GM12872 (cell line): ENCODE measurements around the gene GGTLC2.

Experiments used
- TF ChIP-seq, protein P1 (sequence below): IDR thresholded peaks from 3 replicates; pipeline ENCODE4 v1.5.1; 2011; ENCODE audit warnings: low read depth, mild to moderate bottlenecking, low read length, moderate library complexity; ENCODE audit not compliant: insufficient read depth

GGTLC2 gene

GRCh38 chr22:22678970-22679369 is 34.6 kb downstream of the GGTLC2 start:
- TF ChIP-seq, protein P1, sequence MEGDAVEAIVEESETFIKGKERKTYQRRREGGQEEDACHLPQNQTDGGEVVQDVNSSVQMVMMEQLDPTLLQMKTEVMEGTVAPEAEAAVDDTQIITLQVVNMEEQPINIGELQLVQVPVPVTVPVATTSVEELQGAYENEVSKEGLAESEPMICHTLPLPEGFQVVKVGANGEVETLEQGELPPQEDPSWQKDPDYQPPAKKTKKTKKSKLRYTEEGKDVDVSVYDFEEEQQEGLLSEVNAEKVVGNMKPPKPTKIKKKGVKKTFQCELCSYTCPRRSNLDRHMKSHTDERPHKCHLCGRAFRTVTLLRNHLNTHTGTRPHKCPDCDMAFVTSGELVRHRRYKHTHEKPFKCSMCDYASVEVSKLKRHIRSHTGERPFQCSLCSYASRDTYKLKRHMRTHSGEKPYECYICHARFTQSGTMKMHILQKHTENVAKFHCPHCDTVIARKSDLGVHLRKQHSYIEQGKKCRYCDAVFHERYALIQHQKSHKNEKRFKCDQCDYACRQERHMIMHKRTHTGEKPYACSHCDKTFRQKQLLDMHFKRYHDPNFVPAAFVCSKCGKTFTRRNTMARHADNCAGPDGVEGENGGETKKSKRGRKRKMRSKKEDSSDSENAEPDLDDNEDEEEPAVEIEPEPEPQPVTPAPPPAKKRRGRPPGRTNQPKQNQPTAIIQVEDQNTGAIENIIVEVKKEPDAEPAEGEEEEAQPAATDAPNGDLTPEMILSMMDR, result no peak

DNA sequence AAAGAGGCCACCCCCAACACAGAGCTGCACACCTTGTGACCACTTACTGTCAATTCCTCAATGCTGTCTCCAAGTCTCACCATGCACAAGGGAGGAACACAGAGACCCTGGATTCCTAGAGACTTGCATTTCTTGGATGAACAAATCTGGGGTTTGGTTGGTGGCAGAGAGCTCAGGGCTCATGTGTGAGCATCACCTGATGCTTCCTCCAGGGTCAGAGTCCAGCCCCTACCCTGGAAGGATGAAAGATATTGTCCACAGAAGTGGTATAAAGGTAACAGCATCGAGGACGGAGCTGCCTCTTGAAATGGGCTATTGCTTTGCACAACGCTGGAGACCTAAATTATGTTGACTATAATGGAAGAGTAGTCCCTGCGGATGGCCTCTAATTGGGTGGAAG is 36.0 kb downstream of the GGTLC2 start:
- TF ChIP-seq, protein P1, result no peak

DNA sequence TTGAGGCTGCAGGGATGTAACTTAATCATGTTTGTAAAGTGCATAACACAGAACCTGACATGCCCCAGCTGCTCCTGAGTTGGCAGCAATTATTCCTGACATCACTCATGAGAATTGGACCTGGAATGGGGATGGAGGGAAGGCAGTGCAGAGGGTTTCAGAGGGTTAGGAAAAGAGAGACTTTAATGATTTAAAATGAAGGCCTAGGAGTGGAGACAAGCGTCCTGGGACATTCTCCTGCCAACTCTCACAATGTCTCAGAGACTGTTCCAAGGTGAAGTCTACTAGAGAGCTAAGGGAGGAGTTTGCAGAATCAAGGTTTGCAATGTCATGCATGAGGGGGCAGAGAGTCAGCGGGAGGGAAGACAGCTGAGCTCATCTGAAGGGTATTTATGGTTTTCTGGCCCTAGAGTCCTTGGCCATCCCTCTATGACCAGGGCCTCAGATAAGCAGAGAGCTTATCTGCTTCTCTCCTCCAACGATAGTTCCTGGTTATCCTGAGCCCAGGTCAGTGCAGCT is 36.9 kb downstream of the GGTLC2 start:
- TF ChIP-seq, protein P1, result no peak

- TF ChIP-seq, protein P1, result no peak
Observed at GRCh38 chr22:22682196-22682595, 37.8 kb downstream of the GGTLC2 start.

- TF ChIP-seq, protein P1, result no peak
Observed at GRCh38 chr22:22682807-22683667, 38.6 kb downstream of the GGTLC2 start.

DNA sequence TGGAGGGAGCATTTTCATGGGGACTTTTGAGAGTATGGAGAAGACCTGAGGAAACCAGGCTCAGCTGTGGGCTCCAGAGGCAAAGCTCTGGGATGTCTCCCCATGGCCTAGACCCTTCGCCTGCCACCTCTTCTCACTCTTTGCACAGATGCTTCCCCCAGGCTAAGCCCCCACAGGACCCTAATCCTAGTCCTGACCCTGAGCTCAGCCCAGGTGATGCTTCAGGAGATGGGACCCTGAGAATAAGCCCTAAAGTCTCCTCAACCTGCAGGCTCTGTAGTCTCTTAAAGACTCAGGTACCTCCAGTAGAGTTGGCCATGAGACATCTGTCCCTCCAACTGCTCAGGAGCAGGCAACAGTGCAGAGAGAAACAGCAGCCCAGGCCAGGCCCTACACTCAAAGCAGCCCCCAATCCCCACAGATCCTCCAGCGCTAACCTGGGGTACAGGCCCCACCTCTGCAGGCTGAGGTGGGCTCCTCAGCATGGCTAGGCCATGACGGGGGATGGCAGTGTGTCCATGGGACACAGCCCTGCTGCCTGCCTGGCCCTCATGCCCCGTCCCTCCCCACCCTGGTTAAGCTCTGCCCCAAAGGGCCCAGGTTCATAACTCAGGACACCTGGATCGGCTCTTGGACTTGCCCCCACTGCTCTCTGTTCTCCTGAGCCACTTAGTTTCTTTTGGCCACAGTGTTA is 39.4 kb downstream of the GGTLC2 start:
- TF ChIP-seq, protein P1, result no peak
